Subcutaneous adipose tissue (tissue), 4 donors: ENCODE data around the gene JARID2. TPM values are rescaled to one million over a fixed set of nuclear protein-coding genes. Genes with fewer than 3 reads are reported as not detected.

Experiments used
- total RNA-seq, 4 donors: library from RNA; depleted of rRNA; stranded (reverse); fragments of >200 nt; gene quantifications; one replicate each; pipeline ENCODE4 v1.1.0, GENCODE V29; 2016
- TF ChIP-seq, protein P1 (sequence below): fragments of 450-650 bp; IDR thresholded peaks from one replicate; pipeline ENCODE4 v1.5.1; 2016; ENCODE audit warnings: low read depth, mild to moderate bottlenecking, control low read depth, antibody characterized with exemption, moderate library complexity

Gene JARID2
- total RNA-seq, 4 donors from 2014 or later = 9.8 to 17.2 (median 12.1) TPM

DNA sequence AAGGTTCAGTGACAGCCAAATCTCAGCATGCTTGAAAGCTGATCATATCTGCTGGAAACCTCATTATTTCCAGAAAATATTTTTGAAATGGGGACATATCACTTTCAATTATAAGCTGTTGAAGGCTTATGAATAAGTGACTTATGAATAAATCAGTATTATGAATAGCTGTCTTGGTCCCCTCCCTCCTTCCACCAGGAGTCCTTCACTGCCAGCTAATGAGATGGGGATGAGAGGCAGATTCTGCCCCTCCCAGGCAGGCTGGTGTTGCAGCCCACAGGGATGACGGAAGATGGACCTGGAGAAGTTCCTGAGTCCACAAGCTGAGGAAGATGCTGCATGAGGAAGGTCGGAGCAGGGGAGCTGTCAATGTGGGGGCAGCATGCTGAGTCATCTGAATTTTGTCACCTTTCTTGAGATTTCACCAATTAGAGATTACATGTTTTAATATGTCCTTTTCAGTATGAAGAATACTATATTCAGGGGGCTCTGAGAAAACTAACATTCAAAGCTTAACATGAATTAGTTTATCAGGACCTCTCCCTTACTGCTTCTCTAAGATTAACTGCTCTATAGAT, 304.8 kb downstream of the JARID2 start:
- TF ChIP-seq, protein P1, sequence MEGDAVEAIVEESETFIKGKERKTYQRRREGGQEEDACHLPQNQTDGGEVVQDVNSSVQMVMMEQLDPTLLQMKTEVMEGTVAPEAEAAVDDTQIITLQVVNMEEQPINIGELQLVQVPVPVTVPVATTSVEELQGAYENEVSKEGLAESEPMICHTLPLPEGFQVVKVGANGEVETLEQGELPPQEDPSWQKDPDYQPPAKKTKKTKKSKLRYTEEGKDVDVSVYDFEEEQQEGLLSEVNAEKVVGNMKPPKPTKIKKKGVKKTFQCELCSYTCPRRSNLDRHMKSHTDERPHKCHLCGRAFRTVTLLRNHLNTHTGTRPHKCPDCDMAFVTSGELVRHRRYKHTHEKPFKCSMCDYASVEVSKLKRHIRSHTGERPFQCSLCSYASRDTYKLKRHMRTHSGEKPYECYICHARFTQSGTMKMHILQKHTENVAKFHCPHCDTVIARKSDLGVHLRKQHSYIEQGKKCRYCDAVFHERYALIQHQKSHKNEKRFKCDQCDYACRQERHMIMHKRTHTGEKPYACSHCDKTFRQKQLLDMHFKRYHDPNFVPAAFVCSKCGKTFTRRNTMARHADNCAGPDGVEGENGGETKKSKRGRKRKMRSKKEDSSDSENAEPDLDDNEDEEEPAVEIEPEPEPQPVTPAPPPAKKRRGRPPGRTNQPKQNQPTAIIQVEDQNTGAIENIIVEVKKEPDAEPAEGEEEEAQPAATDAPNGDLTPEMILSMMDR = no peak

DNA sequence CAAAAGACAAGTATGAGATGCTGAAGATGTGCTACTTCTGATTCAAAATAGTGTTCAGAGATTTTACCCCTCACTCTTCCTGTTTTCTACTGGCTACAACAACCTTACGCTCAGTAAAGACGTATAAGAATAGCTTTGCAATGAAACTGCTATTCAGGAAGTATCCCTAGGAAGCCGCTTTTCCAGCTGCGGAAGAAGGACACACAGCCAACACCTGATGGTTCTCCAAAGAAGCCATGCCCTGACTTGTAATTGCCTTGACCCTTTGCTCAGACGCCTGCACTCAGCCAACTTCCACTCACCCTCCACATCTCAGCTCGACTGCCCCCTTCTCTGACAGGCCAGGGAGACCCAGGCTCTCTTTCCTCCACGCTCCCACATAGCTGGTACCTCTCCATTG, 305.4 kb downstream of the JARID2 start:
- TF ChIP-seq, protein P1 = no peak

DNA sequence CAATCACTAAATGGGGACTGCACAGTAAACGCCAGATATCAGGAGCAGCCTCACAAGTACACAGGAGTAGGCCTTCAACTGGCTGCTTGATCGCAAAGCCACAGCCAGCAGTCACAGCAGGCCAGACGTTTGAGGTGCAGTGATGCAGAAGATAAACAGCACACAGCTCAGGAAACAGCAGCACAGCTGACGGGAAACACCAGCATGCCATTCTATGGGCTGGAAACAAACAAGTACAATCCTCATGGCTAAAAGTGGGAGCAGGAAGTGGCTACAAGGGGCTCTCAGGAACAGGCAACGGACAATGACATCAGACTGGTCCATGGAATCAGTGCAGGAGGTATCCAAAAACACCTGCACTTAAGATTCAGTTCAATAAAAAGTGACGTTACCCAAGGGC, 305.9 kb downstream of the JARID2 start:
- TF ChIP-seq, protein P1 = no peak

DNA sequence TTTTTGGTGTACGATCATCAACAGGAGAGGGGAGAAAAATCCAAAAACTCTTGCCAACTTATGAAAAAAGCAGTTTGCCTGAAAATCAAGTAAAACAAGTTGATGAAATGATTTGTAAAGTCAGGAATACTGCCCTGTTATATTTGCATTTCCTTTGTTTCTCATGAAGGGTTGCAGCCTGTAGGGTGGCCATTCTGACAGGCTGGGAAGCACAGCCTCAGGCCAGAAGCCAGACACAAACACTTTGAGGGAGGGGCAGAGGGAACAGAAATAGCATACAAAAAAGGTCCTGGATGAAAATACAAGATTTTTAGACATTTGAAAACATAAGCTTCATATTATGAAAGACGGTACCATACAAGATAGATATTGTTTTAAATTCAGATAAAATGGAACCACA, 307.2 kb downstream of the JARID2 start:
- TF ChIP-seq, protein P1 = no peak

DNA sequence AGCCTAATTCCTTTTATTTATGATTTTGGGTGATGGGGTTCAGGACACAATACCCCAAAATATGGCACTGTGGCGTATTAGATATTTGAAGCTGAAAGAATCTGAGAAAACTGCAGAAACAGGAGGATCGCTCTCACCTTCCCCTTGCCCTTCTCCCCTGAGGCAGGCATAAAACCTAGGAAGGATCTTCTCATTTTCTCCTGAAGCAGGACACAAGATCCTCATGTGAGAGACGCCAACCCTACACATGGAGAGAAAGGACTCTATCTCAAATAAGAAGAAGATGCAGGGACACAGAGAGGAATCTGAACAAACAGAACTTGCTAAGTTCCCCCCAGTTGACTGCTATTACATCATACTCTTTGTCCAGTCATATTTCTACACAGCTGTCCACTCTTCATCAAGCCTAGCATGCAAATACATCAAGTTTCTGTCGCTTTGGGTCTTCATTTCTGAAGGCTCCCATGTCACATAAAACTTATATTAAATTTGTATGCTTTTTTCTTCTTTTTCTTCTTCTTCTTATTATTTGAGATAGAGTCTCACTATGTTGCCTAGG, 307.9 kb downstream of the JARID2 start:
- TF ChIP-seq, protein P1 = no peak

DNA sequence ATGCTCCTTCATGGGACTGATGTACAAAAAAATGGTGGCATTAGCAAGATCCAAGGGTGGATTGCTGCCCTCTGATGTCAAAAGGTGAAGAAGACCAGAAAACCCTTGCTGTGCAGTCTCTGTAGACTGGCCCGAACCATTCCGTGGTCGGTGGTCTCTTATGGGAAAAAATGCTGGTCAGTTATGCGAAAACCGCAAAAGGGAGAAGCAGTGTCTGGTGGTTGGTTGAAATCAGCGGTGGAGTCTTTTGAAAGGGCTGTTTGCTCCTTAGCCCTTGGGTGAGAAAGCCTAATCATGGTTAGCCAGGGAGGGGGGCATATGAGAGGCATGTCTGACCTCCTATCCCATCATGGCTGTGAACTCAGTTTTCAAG, 308.8 kb downstream of the JARID2 start:
- TF ChIP-seq, protein P1 = no peak

DNA sequence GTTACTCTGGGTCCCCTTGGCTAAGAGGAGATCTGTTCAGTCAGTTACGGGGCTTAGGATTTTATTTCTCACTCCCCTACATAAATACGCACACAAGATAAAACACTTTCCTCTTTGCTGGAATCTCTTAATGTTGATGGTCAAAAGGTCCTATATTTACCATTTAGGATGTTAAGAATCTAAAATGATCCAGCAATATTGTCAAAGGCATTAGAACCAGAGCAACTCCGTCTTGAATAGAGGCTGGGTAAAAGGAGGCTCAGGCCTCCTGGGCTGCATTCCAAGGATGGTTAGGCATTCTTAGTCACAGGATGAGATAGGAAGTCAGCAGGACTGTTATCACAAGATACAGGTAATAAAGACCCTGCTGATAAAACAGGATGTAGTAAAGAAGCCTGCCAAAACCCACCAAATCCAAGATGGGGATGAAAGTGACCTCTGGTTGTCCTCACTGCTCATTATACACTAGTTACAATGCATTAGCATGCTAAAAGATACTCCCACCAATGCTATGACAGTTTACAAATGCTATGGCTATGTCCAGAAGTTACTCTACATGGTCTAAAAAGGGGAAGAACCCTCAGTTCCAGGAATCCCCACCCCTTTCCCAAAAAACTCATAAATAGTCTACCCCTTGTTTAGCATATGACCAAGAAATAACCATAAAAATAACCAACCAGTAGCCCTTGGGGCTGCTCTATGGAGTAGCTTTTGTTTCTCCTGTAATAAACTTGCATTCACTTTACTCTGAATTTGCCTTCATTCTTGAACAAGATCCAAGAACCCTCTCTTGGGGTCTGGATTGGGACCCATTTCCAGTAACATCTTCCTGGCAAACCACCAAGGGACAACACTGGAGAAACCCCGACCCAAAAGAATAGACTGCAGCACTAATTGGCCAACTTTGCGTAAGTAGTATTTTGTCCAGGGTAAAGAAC, 309.5 kb downstream of the JARID2 start:
- TF ChIP-seq, protein P1 = no peak
